ENCODE data around the gene GALNT9.

The GALNT9 gene

DNA sequence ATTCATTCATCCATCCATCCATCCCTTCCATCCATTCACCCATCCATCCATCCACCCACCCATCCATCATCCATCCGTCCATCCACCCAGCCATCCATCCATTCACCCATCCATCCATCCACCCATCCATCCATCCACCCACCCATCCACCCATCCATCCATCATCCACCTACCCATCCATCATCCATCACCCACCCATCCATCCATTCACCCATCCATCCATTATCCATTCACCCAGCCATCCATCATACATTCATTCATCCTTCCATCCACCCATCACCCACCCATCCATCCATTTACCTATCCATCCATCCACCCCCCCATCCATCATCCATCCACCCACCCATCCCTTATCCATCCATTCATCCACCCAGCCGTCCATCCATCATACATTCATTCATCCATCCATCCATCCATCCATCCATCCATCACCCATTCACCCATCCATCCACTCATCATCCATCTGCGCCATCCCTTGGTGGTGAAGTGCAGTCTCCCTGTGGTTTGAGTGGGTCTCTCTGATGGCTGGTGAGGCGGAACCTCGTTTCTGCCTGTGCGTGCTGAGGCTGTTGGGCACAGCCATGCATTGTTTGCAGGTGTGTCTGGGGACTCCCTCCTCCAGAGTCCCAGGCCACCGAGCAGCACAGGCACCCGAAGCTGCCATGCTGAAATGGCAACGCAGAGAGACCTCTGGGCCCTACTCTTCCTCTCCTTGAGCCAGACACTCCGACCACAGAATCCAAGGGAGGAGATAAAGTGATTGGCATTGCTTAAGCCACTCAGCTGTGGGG, 162.4 kb downstream of the GALNT9 start:
- no peak for ATAC-seq
- TF ChIP-seq ZFP30 (CRISPR knock-in tag; IDR thresholded peaks at IDR 0.05): no peak
- TF ChIP-seq, protein P1, sequence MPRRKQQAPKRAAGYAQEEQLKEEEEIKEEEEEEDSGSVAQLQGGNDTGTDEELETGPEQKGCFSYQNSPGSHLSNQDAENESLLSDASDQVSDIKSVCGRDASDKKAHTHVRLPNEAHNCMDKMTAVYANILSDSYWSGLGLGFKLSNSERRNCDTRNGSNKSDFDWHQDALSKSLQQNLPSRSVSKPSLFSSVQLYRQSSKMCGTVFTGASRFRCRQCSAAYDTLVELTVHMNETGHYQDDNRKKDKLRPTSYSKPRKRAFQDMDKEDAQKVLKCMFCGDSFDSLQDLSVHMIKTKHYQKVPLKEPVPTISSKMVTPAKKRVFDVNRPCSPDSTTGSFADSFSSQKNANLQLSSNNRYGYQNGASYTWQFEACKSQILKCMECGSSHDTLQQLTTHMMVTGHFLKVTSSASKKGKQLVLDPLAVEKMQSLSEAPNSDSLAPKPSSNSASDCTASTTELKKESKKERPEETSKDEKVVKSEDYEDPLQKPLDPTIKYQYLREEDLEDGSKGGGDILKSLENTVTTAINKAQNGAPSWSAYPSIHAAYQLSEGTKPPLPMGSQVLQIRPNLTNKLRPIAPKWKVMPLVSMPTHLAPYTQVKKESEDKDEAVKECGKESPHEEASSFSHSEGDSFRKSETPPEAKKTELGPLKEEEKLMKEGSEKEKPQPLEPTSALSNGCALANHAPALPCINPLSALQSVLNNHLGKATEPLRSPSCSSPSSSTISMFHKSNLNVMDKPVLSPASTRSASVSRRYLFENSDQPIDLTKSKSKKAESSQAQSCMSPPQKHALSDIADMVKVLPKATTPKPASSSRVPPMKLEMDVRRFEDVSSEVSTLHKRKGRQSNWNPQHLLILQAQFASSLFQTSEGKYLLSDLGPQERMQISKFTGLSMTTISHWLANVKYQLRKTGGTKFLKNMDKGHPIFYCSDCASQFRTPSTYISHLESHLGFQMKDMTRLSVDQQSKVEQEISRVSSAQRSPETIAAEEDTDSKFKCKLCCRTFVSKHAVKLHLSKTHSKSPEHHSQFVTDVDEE (CRISPR knock-in tag; IDR thresholded peaks at IDR 0.05): no peak
- TF ChIP-seq ZNF8 (CRISPR knock-in tag; IDR thresholded peaks at IDR 0.05): no peak
- TF ChIP-seq CSDC2 (CRISPR knock-in tag; IDR thresholded peaks at IDR 0.05): no peak
- no peak for TF ChIP-seq OSR1 (CRISPR knock-in tag; IDR thresholded peaks at IDR 0.05)
- TF ChIP-seq ZNF565 (CRISPR knock-in tag; conservative IDR thresholded peaks at IDR 0.05; ENCODE audit: low read depth): no peak
- TF ChIP-seq ZNF70 (CRISPR knock-in tag; IDR thresholded peaks at IDR 0.05): no peak
- no peak for TF ChIP-seq GLIS3 (CRISPR knock-in tag; IDR thresholded peaks at IDR 0.05)
- TF ChIP-seq, protein P2, sequence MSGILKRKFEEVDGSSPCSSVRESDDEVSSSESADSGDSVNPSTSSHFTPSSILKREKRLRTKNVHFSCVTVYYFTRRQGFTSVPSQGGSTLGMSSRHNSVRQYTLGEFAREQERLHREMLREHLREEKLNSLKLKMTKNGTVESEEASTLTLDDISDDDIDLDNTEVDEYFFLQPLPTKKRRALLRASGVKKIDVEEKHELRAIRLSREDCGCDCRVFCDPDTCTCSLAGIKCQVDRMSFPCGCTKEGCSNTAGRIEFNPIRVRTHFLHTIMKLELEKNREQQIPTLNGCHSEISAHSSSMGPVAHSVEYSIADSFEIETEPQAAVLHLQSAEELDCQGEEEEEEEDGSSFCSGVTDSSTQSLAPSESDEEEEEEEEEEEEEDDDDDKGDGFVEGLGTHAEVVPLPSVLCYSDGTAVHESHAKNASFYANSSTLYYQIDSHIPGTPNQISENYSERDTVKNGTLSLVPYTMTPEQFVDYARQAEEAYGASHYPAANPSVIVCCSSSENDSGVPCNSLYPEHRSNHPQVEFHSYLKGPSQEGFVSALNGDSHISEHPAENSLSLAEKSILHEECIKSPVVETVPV (CRISPR knock-in tag; IDR thresholded peaks at IDR 0.05): no peak
- no peak for TF ChIP-seq BACH2 (CRISPR knock-in tag; IDR thresholded peaks at IDR 0.05; ENCODE audit: borderline replicate concordance)

DNA sequence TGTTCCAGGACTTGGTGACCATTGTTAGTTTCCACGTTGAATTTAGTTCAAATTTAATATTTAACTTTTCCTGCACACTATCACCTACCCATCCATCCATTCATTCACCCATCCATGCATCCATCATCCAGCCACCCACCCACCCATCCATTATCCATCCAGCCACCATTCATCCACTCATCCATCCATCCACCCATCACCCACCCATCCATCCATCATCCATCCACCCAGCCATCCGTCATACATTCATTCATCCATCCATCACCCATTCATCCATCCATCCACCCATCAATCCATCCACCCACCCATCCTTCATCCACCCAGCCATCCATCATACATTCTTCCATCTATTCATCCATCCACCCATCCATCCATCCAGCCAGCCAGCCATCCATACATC, 163.3 kb downstream of the GALNT9 start:
- no peak for ATAC-seq

DNA sequence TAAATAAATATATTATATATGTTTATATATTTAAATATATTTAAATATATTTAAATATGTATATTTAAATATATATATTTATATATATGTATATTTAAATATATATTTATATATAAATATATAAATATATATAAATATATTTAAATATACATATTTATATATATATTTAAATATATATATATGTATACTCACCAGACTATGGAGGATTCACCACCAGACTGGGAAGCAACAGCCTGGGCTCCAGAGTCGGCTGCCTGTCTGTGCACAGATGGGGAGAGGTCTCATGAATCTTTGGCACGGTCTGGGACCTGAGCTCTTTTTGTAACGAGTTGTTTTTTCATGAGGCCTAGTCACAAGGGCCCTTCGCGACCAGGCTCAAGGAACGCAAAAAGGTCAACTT, 163.8 kb downstream of the GALNT9 start:
- ATAC-seq: no peak
- TF ChIP-seq CSDC2 (CRISPR knock-in tag; IDR thresholded peaks at IDR 0.05) (no peak), ZFP3 (CRISPR knock-in tag; IDR thresholded peaks at IDR 0.05) (no peak), ZNF70 (CRISPR knock-in tag; IDR thresholded peaks at IDR 0.05) (no peak), RARB (CRISPR knock-in tag; IDR thresholded peaks at IDR 0.05) (no peak), ZNF565 (CRISPR knock-in tag; conservative IDR thresholded peaks at IDR 0.05; ENCODE audit: low read depth) (no peak), TCF4 (CRISPR knock-in tag; IDR thresholded peaks at IDR 0.05; ENCODE audit: borderline replicate concordance) (no peak), PPARA (CRISPR knock-in tag; IDR thresholded peaks at IDR 0.05; ENCODE audit: borderline replicate concordance) (no peak), ZFP30 (CRISPR knock-in tag; IDR thresholded peaks at IDR 0.05) (no peak), BACH2 (CRISPR knock-in tag; IDR thresholded peaks at IDR 0.05; ENCODE audit: borderline replicate concordance) (no peak), ESRRG (CRISPR knock-in tag; IDR thresholded peaks at IDR 0.05) (no peak), TOX (CRISPR knock-in tag; IDR thresholded peaks at IDR 0.05; ENCODE audit: borderline replicate concordance) (no peak), ARNTL (CRISPR knock-in tag; IDR thresholded peaks at IDR 0.05; ENCODE audit: borderline replicate concordance, low read depth) (no peak), ISL1 (CRISPR knock-in tag; IDR thresholded peaks at IDR 0.05) (no peak)
- TF ChIP-seq, protein P3, sequence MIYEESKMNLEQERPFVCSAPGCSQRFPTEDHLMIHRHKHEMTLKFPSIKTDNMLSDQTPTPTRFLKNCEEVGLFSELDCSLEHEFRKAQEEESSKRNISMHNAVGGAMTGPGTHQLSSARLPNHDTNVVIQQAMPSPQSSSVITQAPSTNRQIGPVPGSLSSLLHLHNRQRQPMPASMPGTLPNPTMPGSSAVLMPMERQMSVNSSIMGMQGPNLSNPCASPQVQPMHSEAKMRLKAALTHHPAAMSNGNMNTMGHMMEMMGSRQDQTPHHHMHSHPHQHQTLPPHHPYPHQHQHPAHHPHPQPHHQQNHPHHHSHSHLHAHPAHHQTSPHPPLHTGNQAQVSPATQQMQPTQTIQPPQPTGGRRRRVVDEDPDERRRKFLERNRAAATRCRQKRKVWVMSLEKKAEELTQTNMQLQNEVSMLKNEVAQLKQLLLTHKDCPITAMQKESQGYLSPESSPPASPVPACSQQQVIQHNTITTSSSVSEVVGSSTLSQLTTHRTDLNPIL (CRISPR knock-in tag; IDR thresholded peaks at IDR 0.05; ENCODE audit: low read depth): no peak
- TF ChIP-seq, protein P4, sequence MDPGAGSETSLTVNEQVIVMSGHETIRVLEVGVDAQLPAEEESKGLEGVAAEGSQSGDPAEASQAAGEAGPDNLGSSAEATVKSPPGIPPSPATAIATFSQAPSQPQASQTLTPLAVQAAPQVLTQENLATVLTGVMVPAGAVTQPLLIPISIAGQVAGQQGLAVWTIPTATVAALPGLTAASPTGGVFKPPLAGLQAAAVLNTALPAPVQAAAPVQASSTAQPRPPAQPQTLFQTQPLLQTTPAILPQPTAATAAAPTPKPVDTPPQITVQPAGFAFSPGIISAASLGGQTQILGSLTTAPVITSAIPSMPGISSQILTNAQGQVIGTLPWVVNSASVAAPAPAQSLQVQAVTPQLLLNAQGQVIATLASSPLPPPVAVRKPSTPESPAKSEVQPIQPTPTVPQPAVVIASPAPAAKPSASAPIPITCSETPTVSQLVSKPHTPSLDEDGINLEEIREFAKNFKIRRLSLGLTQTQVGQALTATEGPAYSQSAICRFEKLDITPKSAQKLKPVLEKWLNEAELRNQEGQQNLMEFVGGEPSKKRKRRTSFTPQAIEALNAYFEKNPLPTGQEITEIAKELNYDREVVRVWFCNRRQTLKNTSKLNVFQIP (CRISPR knock-in tag; IDR thresholded peaks at IDR 0.05; ENCODE audit: borderline replicate concordance, low read depth): no peak

More for the DNA sequence above, 163.3 kb downstream of the GALNT9 start:
- TF ChIP-seq ZNF8 (CRISPR knock-in tag; IDR thresholded peaks at IDR 0.05) (no peak), CSDC2 (CRISPR knock-in tag; IDR thresholded peaks at IDR 0.05) (no peak), ZNF565 (CRISPR knock-in tag; conservative IDR thresholded peaks at IDR 0.05; ENCODE audit: low read depth) (no peak), ZFP3 (CRISPR knock-in tag; IDR thresholded peaks at IDR 0.05) (no peak), PPARA (CRISPR knock-in tag; IDR thresholded peaks at IDR 0.05; ENCODE audit: borderline replicate concordance) (no peak)

DNA sequence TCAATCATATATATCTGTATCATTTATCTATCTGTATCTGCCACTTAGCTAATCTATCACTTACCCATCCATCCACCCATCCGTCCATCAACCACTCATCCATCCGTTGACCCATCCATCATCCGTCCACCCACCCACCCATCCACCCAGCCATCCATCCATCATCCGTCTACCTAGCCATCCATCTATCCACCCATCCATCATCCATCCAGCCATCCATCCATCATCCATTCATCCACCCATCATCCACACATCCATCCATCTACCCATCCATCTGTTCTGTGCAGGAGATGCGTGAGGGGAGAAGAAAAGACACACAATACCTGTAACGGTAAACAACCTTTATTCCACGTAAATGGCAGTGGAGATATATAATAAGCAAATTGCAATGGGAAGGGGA, 165.0 kb downstream of the GALNT9 start:
- ATAC-seq: no peak
- TF ChIP-seq ARNTL (CRISPR knock-in tag; IDR thresholded peaks at IDR 0.05; ENCODE audit: borderline replicate concordance, low read depth) (no peak), ZFP3 (CRISPR knock-in tag; IDR thresholded peaks at IDR 0.05) (no peak), ZNF70 (CRISPR knock-in tag; IDR thresholded peaks at IDR 0.05) (no peak), TCF4 (CRISPR knock-in tag; IDR thresholded peaks at IDR 0.05; ENCODE audit: borderline replicate concordance) (no peak), TOX (CRISPR knock-in tag; IDR thresholded peaks at IDR 0.05; ENCODE audit: borderline replicate concordance) (no peak), ZFP30 (CRISPR knock-in tag; IDR thresholded peaks at IDR 0.05) (no peak), BACH2 (CRISPR knock-in tag; IDR thresholded peaks at IDR 0.05; ENCODE audit: borderline replicate concordance) (no peak), OSR1 (CRISPR knock-in tag; IDR thresholded peaks at IDR 0.05) (no peak), CSDC2 (CRISPR knock-in tag; IDR thresholded peaks at IDR 0.05) (no peak)
